Measurements from ENCODE around the gene HNF4A. TPM values are rescaled to one million over a fixed set of nuclear protein-coding genes. Genes with fewer than 3 reads are reported as not detected.

Gene HNF4A
- total and polyA plus RNA-seq, 2 of the 13 experiments (the other 11 are each of a cell fraction or from before 2014, with no cell fraction given), result 80.9 to 169 TPM

DNA sequence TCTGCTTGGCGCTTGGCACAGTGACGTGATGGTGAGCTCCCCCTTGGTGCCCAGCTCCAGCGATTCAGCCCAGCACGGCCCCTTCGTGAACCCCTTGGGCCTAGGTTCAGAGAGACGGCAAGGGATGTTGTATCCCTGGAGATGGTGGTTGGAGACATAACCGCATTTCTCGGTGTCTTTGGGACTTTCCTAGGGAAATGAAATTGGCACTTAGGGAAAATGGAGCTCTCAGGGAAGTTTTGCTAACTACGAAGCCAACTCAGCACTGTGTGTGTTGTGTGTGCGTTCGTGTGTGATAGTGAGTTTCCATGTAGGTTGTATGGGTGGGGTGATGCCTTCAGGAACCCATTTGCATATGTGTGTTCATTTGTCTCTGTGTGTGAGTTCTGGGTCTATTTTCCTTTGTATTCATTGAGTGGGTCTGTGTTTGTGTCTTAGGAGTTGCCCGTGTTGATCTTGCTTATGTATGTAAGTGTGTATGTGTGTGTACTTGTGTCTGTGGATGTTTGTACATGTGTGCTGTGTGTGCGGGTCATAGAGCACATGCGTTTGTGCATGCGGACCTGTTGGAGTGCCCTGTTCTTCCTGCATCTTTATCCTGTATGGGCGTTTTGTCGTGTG is 46.4 kb downstream of the HNF4A start (continued):
- TF ChIP-seq, protein P1, sequence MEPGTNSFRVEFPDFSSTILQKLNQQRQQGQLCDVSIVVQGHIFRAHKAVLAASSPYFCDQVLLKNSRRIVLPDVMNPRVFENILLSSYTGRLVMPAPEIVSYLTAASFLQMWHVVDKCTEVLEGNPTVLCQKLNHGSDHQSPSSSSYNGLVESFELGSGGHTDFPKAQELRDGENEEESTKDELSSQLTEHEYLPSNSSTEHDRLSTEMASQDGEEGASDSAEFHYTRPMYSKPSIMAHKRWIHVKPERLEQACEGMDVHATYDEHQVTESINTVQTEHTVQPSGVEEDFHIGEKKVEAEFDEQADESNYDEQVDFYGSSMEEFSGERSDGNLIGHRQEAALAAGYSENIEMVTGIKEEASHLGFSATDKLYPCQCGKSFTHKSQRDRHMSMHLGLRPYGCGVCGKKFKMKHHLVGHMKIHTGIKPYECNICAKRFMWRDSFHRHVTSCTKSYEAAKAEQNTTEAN (CRISPR knock-in tag; conservative IDR thresholded peaks at IDR 0.05), result 0 out of 2 replicates have a peak, but pooled peaks have one; percentile 38
- TF ChIP-seq ZNF746 (CRISPR knock-in tag; IDR thresholded peaks at IDR 0.05) (0 out of 2 replicates have a peak, but pooled peaks have one; percentile 25), BHLHE40 (IDR thresholded peaks at IDR 0.05; ENCODE audit: low read length) (no peak), ZNF552 (CRISPR knock-in tag; IDR thresholded peaks at IDR 0.05; ENCODE audit: borderline replicate concordance) (0 out of 2 replicates have a peak, but pooled peaks have one; percentile 19), SRY (CRISPR knock-in tag; IDR thresholded peaks at IDR 0.05) (peak; percentile 76; the same call in 1 of the 2 replicates), RFX1 (IDR thresholded peaks at IDR 0.05) (no peak), TOPORS (CRISPR knock-in tag; IDR thresholded peaks at IDR 0.05) (peak; percentile 29; the same call in 1 of the 2 replicates), ZSCAN22 (CRISPR knock-in tag; IDR thresholded peaks at IDR 0.05) (no peak), MAZ (IDR thresholded peaks at IDR 0.05; ENCODE audit: borderline replicate concordance, low read depth, low read length) (no peak), MAZ (CRISPR knock-in tag; IDR thresholded peaks at IDR 0.05; ENCODE audit: low read depth) (no peak), ZNF260 (CRISPR knock-in tag; IDR thresholded peaks at IDR 0.05; ENCODE audit: borderline replicate concordance, low read depth) (no peak), ZNF672 (CRISPR knock-in tag; IDR thresholded peaks at IDR 0.05) (no peak), IKZF4 (CRISPR knock-in tag; IDR thresholded peaks at IDR 0.05; ENCODE audit: borderline replicate concordance, low read depth, not compliant biosample characterization) (no peak), ZNF230 (CRISPR knock-in tag; IDR thresholded peaks at IDR 0.05) (no peak), ARHGAP35 (CRISPR knock-in tag; IDR thresholded peaks at IDR 0.05; ENCODE audit: borderline replicate concordance) (no peak), ZEB1 (IDR thresholded peaks at IDR 0.05; ENCODE audit: insufficient replicate concordance, low read depth) (no peak)
- TF ChIP-seq, protein P2, sequence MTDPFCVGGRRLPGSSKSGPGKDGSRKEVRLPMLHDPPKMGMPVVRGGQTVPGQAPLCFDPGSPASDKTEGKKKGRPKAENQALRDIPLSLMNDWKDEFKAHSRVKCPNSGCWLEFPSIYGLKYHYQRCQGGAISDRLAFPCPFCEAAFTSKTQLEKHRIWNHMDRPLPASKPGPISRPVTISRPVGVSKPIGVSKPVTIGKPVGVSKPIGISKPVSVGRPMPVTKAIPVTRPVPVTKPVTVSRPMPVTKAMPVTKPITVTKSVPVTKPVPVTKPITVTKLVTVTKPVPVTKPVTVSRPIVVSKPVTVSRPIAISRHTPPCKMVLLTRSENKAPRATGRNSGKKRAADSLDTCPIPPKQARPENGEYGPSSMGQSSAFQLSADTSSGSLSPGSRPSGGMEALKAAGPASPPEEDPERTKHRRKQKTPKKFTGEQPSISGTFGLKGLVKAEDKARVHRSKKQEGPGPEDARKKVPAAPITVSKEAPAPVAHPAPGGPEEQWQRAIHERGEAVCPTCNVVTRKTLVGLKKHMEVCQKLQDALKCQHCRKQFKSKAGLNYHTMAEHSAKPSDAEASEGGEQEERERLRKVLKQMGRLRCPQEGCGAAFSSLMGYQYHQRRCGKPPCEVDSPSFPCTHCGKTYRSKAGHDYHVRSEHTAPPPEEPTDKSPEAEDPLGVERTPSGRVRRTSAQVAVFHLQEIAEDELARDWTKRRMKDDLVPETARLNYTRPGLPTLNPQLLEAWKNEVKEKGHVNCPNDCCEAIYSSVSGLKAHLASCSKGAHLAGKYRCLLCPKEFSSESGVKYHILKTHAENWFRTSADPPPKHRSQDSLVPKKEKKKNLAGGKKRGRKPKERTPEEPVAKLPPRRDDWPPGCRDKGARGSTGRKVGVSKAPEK (CRISPR knock-in tag; IDR thresholded peaks at IDR 0.05; ENCODE audit: borderline replicate concordance), result no peak
- TF ChIP-seq, protein P3, sequence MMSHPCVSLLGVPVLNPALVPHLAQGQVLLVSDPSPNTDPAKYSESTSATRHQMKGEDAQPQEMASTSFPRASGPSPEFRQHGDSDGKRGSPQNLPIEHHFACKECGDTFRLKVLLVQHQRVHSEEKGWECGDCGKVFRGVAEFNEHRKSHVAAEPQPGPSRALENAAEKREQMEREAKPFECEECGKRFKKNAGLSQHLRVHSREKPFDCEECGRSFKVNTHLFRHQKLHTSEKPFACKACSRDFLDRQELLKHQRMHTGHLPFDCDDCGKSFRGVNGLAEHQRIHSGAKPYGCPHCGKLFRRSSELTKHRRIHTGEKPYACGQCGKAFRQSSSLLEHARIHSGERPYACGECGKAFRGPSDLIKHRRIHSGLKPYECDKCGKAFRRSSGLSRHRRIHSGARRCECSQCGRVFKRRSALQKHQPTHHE (CRISPR knock-in tag; IDR thresholded peaks at IDR 0.05; ENCODE audit: borderline replicate concordance), result no peak; the same call in 1 of the 2 replicates
- TF ChIP-seq, protein P4, sequence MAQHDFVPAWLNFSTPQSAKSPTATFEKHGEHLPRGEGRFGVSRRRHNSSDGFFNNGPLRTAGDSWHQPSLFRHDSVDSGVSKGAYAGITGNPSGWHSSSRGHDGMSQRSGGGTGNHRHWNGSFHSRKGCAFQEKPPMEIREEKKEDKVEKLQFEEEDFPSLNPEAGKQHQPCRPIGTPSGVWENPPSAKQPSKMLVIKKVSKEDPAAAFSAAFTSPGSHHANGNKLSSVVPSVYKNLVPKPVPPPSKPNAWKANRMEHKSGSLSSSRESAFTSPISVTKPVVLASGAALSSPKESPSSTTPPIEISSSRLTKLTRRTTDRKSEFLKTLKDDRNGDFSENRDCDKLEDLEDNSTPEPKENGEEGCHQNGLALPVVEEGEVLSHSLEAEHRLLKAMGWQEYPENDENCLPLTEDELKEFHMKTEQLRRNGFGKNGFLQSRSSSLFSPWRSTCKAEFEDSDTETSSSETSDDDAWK (CRISPR knock-in tag; IDR thresholded peaks at IDR 0.05), result no peak
- TF ChIP-seq, protein P5, sequence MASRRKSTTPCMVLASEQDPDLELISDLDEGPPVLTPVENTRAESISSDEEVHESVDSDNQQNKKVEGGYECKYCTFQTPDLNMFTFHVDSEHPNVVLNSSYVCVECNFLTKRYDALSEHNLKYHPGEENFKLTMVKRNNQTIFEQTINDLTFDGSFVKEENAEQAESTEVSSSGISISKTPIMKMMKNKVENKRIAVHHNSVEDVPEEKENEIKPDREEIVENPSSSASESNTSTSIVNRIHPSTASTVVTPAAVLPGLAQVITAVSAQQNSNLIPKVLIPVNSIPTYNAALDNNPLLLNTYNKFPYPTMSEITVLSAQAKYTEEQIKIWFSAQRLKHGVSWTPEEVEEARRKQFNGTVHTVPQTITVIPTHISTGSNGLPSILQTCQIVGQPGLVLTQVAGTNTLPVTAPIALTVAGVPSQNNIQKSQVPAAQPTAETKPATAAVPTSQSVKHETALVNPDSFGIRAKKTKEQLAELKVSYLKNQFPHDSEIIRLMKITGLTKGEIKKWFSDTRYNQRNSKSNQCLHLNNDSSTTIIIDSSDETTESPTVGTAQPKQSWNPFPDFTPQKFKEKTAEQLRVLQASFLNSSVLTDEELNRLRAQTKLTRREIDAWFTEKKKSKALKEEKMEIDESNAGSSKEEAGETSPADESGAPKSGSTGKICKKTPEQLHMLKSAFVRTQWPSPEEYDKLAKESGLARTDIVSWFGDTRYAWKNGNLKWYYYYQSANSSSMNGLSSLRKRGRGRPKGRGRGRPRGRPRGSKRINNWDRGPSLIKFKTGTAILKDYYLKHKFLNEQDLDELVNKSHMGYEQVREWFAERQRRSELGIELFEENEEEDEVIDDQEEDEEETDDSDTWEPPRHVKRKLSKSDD (CRISPR knock-in tag; IDR thresholded peaks at IDR 0.05; ENCODE audit: low read depth), result no peak
